ENCODE measurements around the gene CACNA1F.

The CACNA1F gene

GRCh38 chrX:49257846-49258748, 25.0 kb upstream of the CACNA1F start:
- DNase-seq (ENCODE audit: low spot score), result no peak

DNA sequence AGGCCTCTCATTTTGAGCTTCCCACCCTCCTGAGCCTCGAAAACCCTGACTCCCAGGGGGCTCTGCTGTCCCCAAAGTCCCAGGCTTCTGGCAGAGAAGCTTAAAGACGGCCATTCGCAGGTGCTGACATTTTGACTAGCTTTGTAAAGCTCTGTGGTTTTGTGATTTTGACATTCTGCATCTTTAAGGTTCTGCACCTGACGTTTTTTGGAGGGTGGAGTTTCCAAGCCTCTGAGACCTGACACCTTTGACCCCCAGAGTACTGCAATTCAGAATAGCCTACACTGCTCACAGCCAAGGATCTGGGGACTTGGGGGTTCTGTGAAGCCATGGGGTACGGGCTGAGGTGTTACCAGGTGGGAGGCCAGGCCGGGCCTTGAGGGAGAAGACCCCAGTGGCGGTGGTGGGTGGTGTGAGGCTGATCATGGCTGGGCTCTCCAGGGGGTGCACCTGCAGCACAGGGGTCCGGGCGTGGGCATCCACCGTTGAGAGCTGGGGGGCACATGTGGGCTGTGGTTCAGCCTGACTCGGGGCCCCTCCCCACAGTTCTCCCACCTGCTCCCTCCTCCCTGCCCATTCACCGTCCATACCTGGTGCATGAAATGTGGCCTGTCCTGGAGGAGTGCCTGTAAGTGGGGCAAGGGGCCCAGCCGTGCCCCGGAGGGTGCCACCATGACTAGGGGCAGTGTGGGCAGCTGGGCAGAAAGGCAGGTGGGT, 24.1 kb upstream of the CACNA1F start:
- DNase-seq (ENCODE audit: low spot score), result no peak

DNA sequence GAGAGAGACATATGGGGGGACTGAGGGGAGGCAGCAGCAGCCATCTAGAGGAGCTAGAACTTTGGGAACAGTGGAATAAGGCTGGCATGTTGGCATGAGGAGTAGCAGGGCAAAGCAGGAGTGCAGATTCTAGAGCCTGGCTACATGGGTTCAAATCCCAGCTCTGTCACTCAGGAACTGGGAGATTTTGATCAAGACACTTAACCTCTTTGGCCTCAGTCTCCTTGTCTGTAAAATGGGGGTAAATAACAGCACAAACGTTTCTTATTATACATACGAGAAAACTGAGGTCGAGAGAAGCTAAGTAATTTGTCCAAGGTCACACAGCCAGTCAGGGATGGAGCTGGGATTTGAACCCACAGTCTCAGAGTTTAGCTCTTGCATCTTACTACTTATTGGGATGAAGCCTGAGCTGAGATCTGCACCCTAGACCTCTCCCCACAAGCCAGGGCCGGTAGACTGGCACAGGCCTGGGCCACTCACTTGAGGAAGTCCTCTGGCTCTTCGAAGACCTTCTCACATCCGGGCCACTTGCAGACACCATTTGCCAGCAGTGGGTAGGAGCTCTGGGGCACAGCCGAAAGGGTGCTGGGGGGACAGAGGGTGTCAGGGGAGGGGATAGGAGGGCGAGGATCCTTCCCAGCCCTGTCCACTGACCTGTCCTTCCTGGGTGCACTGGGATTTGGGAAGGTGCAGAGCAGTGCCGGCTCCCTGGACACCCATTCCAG, 23.3 kb upstream of the CACNA1F start:
- DNase-seq (ENCODE audit: low spot score), result no peak

- DNase-seq (ENCODE audit: low spot score), result no peak
These were observed 21.5 kb upstream of the CACNA1F start for GRCh38 chrX:49254639-49255038.

DNA sequence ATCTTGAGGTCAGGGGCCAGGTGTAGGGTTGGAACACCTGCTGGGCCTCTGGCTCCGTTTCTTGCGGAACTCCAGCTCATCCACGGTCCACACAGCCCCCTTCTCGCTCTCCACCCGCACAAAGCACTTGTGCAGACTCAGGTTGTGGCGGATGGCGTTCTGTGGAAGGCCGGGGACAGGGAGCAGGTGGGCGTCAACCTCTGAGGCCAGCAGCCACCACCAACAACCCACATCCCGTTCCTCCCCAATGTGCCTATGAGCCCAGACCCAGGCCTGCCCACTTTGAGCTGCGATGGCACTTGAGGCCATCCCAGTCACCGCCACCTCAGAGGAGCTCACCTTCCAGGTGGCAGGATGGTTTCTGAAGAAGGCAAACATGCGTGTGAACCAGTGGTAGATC, 18.2 kb upstream of the CACNA1F start:
- no peak for DNase-seq (ENCODE audit: low spot score)

GRCh38 chrX:49250578-49250977, 17.4 kb upstream of the CACNA1F start:
- DNase-seq (ENCODE audit: low spot score), result no peak

DNA sequence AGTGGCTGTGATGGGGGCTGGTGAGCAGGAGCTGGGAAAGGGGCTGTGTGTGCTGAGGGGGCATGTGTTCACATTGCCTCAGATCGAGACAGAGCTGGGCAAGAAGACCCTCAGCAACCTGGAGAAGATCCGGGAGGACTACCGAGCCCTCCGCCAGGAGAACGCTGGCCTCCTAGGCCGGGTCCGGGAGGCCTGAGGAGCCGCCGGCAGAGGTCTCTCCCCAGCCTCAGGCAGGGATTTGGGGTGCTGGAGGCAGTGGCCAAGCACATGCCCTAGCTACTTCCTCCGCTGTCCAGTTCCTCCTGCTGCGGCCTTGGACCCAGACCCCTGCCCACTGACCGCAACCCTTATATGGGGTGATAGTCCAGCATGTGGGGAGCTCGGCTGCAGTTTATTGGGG, 16.9 kb upstream of the CACNA1F start:
- DNase-seq (ENCODE audit: low spot score), result no peak

DNA sequence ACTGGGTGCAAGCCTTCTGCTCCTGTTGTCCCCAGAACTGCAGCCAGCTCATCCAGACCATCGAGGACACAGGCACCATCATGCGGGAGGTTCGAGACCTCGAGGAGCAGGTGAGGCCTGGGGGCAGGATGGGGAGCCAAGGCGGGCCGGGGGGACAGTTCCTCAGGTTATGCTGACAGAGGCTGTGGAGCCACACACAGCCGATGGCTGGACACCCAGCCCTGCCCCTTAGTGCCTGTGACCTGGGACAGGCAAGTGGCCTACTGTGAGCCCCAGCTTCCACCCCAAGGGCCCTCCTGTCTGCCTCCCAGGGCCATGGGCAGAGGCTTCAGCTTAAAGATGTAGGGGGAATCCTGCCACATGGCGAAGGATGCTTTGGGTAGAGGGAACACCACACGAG, 16.5 kb upstream of the CACNA1F start:
- no peak for DNase-seq (ENCODE audit: low spot score)

DNA sequence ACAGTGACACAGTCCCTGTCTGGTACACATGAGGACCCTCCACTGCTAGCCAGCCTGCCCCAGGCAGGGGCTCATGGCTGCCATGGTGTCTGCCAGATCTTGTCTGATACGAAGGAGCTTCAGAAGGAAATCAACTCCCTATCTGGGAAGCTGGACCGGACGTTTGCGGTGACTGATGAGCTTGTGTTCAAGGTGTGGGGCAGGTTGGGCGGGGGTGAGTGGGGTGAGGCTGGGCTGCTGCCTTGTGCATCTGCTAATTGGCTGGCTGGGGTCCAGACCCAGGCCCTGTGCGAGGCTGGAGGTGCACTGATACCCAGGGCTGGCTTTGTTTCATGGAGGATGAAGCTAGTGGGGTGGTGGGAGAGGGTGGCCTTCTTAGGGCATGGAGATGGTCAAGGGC, 15.9 kb upstream of the CACNA1F start:
- no peak for DNase-seq (ENCODE audit: low spot score)

DNA sequence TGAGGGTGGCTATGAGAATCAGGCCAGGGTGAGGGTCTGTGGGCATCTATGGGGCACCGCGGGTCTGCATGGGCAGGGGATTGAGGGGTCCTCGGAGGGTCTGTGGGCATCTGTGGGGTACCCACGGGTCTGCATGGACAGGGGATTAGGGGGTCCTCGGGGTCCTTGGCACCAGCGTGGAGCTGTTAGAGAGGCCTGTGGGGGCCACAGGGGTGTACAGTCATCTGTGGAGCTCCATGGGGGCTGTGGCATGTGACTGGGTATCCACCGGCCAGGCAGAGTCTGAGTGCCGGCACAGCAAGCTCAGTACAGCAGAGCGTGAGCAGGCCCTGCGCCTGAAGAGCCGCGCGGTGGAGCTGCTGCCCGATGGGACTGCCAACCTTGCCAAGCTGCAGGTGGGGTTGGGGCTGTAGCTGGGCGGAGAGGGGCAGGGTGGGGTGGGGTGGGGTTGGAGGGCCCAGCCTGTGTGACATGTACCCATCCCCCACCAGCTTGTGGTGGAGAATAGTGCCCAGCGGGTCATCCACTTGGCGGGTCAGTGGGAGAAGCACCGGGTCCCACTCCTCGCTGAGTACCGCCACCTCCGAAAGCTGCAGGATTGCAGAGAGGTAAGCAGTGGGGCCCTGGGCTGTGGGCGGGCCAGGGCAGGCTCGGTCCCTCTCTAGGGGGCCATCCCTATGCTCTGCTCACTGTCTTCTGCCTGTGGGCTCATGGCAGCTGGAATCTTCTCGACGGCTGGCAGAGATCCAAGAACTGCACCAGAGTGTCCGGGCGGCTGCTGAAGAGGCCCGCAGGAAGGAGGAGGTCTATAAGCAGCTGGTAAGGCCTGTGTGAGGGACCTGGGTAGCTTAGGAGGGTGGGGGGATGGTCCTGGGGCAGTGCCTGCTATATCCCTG, 15.0 kb upstream of the CACNA1F start:
- DNase-seq (ENCODE audit: low spot score), result no peak

GRCh38 chrX:49247346-49247745, 14.2 kb upstream of the CACNA1F start:
- DNase-seq (ENCODE audit: low spot score), result no peak

DNA sequence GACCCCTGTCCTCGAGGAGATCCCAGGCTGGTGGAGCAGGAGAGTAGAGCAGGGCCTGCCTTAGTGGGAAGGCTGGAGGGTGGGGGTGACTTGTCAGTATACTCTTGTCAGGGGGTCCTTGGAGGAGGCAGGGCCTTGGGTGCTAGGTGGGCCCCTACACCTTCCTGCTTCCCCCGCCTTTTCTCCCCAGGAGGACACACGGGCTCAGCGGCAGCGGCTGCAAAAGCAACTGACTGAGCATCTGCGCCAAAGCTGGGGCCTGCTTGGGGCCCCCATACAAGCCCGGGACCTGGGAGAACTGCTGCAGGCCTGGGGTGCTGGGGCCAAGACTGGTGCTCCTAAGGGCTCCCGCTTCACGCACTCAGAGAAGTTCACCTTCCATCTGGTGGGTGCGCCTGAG, 13.4 kb upstream of the CACNA1F start:
- DNase-seq (ENCODE audit: low spot score), result no peak

GRCh38 chrX:49244207-49244606, 11.1 kb upstream of the CACNA1F start:
- DNase-seq (ENCODE audit: low spot score), result no peak

GRCh38 chrX:49243166-49243565, 10.0 kb upstream of the CACNA1F start:
- no peak for DNase-seq (ENCODE audit: low spot score)

DNA sequence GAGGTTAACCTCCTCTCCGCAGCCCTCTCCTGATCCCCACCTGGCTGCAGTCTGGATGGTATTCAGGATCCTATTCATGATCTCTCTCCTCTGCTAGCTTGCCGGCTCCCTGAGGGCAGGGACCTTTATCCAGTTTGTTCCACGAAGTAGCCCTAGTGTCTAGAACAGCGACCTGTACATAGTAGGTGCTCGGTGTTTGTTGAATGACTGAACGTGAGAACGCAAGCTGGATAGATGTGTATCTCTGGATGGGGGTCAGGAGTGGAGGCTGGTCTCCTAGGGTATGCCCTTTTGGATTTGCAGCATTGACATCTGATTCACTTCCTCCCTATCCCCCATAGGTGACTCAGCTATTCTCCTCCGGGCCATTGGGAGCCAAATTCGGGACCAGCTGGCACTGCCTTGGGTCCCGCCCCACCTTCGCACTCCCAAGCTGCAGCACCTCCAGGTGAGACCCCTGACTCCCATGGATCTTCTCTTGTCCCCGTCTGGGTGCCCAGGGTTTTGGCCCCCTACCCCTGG, 9.5 kb upstream of the CACNA1F start:
- DNase-seq (ENCODE audit: low spot score), result no peak

GRCh38 chrX:49238735-49239134, 5.6 kb upstream of the CACNA1F start:
- DNase-seq (ENCODE audit: low spot score), result no peak

DNA sequence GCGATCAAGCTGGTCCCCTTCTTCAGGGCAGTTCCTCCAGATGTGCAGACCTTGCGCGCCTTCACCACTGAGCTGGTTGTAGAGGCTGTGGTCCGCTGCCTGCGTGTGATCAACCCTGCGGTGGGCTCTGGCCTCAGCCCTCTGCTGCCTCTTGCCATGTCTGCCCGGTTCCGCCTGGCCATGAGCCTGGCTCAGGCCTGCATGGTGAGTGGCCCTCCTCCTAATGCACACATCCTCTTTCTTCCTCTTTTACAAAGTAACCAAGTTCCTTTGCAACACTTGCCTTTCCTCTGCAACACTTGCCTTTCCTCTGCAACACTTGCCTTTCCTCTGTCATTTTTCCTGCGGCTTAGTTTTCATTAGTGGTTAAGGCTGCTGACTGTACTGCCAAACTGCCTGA, 3.9 kb upstream of the CACNA1F start:
- DNase-seq (ENCODE audit: low spot score), result no peak

DNA sequence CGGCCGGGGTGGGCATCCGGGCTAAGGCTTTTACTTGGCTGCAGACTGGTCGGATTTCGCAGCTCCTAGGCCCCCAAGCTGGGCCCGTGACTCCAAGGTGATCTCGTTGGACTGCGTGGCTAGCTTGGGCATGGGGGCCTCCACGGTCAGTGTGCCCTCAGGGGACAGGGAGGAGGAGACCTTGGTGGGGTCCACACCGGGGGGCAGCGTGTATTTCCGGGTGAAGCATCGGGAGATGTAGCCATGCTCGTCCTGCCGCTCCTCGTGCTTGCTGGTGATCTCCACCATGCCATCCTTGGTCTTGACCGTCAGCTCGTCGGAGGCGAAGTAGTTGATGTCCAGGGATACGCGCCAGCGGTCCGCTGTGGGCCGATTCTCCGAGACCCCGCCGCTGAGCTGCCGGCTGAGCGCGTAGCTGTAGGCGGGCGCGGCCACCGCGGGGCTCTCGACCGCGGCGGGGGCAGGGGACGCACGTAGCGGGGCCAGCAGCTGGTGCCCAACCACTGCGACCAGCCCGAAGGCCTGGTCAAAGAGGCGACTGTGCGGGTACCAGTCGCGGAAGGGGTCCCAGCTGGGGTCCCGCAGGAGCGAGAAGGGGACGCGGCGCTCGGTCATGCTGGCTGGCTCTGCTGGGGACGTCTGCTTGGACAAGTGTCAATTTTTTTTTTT, 881 bp upstream of the CACNA1F start:
- DNase-seq (ENCODE audit: low spot score), result no peak

DNA sequence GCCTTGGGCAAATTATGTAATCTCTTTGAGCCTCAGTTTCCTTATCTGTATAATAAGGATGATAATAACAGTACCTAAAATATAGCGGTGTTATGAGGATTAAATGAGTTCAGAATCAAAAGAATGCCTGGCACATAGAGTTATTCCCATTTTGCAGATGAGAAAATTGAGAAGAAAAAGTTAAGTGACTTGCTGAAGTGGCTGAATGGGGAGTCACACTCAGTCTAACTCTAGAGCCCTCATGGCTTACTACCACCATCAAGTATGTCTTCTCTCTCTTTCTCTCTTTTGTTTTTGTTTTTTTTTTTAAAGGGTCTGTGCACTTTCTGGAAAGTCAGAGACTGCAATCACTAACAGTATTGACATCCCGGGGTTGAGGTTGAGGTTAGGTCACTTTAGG, 615 bp downstream of the CACNA1F start:
- DNase-seq (ENCODE audit: low spot score), result no peak

- DNase-seq (ENCODE audit: low spot score), result no peak
These were observed 1.7 kb downstream of the CACNA1F start for GRCh38 chrX:49231333-49232000.
